T-helper 22 cell (primary cell): ENCODE data around the gene GLIS1.

Source experiments
- DNase-seq: peaks from one replicate; pipeline ENCODE4 v3.0.0-alpha.2; 2020; ENCODE audit warnings: low read depth

The GLIS1 gene

DNA sequence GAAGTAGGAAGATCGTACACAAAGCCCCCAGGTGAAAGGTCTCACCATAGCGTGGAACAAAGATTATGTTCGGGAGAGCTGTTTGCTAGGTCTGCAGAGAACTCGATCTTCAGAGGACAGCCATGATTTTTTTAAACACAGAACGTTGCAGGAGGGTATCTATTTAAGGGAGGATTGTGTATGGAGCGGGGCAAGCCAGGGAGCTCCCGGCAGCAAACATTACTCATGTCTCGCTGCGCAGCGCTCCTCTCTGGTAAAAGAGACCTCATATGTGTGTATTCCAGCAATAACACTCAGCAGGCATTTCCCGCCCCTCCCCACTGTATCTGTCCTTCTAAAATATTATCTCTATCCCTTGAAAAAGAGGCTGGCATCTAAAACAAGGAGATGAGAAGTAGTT lies 2.7 kb downstream of the GLIS1 start:
- no peak for DNase-seq

DNA sequence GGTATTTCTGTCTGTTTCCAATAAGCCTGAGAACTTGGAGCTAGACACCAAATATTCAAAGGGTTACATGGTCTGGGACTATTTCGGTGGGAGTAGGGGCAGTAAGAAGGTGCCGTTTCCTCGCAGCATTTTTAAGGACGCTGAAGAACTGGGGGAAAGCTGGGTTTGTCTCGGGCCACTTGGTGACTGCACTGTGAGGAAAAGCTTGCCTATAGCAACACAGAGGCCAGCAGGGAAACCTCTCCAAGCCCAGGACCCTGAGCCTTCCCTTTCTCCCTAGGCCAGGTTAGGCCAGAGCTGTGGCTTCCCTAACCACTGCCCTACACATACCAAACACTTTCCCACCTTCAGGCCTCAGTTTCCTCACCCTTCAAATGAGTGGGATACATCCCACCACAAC lies 3.3 kb downstream of the GLIS1 start:
- no peak for DNase-seq

GRCh38 chr1:53735261-53735660 lies 3.7 kb downstream of the GLIS1 start:
- DNase-seq, result no peak

DNA sequence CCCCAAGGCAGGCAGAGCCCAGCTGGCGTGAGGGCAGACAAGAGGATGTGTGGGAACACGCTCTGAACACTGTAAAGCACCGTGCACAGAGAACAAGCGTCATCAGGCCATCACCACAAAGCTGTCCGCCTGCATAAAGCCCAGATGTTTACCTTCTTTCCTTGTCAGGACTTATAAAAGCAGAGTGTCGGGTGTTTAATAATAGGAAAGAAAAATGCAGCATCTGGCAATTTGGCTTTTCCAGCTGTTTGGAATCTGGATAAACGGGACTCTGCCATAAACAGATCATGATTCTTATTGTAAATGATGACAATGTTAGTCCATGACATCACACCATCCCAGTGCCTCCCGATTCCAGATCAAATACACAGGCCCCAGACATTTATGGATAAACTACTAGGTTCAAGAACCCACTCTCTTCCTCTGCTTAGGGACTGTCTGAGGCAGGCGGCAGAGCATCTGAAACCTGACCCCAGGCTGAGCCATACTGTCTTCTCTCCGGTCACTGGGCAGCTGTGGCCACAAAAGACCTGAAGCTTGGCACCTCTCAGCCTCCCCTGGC lies 4.2 kb downstream of the GLIS1 start:
- DNase-seq, result no peak

GRCh38 chr1:53733975-53734649 lies 4.9 kb downstream of the GLIS1 start:
- DNase-seq, result no peak

GRCh38 chr1:53733447-53733931 lies 5.5 kb downstream of the GLIS1 start:
- no peak for DNase-seq

DNA sequence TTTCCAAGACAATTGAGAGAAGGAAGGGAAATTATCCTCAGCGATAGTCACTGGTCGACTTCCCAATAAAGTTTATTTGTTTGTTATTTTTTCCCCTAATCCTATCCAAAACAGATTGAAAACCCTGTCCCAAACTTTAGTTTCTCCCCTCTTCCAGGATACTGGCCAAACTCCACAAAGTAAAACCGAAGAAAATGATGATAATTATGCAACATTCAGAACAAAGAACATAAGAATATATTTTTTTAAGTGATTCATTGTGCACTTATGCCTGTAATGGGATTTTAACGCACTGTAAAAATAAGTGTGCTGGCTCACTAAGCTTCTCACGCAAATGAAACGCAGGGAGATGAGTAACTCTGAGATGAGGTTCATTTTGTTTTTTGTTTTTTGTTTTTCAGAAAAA lies 6.0 kb downstream of the GLIS1 start:
- DNase-seq, result no peak

GRCh38 chr1:53732409-53732808 lies 6.6 kb downstream of the GLIS1 start:
- no peak for DNase-seq

GRCh38 chr1:53731779-53732305 lies 7.1 kb downstream of the GLIS1 start:
- no peak for DNase-seq

DNA sequence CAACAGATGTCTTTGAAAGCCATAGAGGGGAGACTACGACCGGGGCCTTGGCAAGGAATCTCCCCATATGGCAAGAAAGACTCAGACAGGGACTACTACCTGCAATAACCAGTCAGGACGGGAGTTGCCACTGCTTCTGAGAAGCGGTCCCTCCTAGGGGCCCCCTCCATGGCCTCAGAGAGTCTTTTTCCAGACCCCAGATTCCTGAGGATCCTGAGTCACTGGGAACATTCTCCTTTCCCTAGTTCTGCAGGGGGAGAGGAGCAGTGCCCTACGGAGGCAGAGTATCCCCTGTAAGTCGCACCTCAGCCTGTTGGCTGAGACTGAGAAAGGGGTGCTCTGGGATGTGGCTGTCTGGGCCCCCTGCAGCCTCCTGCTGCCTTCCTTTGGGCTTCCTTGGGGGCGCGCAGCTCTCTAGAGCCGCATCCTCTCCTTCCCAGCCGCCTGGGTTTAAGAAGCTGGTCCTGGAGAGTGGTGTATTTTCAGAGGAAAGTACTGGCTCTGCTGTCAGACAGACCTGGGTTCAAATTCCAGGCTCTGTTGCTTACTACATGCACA lies 7.8 kb downstream of the GLIS1 start:
- no peak for DNase-seq

GRCh38 chr1:53730224-53730865 lies 8.6 kb downstream of the GLIS1 start:
- no peak for DNase-seq

- no peak for DNase-seq
Measured at GRCh38 chr1:53729456-53730223, 9.3 kb downstream of the GLIS1 start.

DNA sequence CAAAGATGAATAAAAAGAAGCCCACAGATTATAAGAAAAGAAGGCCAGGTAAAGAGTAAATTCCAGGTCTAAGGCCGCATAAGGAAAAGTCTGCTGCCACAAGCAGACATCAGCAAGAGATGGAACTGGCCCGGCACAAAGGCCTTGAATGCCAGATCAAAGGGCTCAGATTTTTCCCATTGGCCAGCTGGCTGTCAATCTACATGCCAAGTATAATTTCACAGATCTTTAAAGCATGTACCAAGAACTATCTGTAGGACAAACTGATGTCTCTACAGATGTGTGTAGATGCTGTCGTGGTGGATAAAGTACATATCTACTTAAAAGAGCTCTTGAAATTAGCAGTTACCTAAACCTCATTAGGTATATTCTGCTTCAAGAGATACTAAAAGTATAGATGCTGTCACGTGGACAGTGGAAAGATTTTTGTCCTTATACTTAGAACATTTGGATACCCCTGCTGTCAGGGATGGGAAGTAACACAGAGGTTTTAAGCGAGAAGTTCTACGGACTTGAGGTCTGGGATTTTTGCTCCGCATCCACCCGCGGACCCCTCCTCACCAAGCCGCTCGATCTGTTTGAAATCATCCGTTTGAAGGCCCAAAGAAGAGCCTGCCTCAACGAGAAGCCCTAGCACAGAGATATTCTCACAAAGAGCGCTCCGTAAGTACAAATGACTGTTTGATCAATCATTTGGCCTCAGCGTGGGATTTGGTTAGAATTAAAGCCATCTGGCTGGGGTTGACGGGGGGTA lies 10.1 kb downstream of the GLIS1 start:
- DNase-seq, result no peak

DNA sequence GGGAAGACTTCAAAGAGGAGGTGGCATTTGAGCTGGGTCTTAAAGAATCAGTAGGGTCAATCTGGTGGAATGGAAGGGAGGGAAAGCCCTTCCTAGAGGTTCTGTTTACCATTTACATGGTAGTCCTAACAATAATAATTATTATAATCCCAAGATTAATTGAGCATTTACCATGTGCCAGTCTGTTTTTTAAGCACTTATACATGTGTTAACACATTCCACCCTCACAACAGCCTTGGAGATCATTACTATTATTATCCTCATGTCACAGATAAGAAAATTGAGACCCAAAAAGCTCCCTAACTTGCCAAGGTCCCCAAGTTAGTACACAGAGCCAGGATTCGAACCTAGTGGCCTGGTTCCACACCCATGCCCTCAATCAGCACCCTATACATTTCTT lies 10.8 kb downstream of the GLIS1 start:
- no peak for DNase-seq

DNA sequence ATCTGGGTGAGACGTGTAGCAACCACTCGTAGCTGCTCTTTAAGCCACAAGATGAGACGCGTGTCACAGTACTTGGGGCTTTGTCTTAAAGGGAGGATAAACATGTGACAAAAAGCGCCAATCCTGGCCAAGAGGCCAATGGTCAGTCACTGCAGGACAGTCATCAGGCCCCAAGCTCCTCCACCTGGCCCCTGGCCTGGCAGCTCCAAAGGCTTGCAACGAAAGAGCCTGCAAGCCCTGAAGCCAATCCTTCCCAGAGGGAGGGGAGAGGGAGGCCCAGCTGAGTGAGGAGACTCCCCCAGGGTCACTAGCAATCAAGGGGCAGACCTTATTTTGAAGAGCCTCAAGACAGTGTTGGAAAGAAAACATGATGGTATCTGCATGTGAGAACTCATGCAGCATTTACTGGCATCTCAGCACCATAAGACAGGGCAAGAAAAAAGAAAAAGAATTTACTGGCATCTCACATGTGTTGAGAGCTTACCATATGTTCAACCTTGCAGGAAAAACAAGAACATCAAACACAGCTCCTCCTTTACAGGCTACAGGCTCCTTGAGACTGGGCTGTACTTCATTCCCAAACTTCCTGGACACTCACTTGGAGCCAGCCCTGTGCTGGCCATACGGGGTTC lies 11.4 kb downstream of the GLIS1 start:
- DNase-seq, result no peak

DNA sequence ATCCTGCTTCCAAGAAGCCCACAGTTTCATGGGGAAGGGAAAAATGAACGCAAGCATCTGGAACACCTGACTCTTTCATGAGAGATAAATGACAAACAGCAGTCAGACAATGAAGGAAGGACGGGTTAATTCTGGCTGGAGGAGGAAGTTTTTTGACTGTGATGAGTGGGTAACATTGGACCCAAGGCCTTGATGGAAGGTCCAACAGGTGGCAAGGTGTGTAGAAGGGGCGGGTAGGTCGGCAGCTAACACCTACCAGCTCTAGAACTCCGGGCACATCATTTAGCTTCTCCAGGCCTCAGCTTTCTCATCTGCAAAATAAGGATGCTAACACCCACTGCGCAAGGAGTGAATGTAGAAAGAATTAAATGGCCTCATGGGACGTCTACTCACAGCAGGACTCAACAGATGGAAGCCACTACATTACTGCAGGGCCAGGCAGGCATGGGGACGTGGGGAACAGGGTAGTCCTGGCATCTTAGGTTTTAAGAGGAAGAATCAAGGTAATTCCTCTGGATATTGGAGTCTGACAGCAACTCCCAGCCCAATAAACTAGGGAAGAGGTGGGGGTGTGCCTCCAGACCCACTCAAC lies 12.9 kb downstream of the GLIS1 start:
- DNase-seq, result no peak

DNA sequence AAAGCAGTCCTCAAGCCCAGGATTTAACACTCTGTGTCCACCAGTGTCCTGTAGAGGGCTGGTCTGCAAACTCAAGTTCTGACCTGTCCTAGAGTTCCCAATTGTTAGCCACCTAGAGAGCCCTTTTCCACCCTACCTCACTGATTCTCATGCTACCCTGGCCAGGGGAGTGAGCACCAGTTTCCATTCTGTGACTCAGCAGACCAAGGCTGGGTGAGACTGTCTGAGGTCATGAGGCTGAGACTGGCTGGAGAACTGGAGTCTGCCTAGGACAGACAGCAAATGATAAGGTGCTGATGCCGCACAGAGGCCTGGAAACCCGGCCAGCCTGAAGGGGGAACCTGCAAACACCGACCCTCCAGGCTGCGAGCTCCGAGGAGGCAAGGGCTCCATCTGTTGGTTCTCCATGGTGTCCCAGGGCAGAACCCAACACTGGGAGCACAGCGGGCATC lies 13.7 kb downstream of the GLIS1 start:
- no peak for DNase-seq

DNA sequence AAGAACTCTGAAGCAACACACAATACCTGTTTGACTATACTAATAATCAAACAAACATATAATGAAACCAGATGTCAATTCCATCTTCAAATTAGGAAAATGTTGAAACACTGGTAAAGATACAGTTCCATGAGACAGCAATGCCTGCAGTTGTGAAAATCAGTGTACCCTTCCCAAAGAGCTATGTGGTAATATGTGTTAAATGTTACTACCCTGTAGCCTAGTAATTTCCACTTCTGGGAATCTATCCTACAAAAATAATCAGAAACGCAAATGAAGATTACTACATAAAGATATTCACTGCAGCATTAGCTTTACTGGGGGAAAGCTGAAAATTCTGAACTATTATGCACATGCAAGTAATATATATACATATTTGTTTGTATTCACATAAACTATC lies 16.9 kb downstream of the GLIS1 start:
- no peak for DNase-seq

GRCh38 chr1:53721088-53721487 lies 17.9 kb downstream of the GLIS1 start:
- DNase-seq, result no peak

DNA sequence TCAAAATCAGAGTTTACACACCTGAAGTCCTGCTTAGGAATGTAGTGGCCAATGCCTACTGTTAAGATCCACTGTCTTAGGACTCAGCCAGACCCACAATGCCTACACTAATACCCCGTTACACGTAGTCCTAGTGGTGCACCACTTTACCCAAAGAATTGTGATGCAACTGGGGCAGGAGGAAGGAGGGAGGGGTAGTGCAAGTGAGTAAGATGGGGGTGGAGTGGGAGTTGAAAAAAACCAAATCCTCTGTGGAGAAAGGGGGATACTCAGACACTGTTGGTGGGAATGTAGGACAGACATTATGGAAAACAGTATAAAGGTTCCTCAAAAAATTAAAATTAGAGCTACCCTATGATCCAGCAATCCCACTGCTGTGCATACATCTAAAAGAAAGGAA lies 19.5 kb downstream of the GLIS1 start:
- no peak for DNase-seq

GRCh38 chr1:53718443-53718842 lies 20.5 kb downstream of the GLIS1 start:
- DNase-seq, result no peak
